Heart right ventricle (tissue), 16 donors: Measurements from ENCODE around the gene SCYGR4. TPM values are rescaled to one million over a fixed set of nuclear protein-coding genes. Genes with fewer than 3 reads are reported as not detected.
A peak's percentile ranks its signal among the peaks of the same experiment; 100 is the strongest.

ENCODE experiments used
- ATAC-seq, 8 donors: fragments of 200-7000 bp; cut with Tn5 transposase; one replicate each; pipeline ENCODE4 v1.9.1; 2020; ENCODE audit warnings: mild to moderate bottlenecking in 8 of 8, moderate library complexity in 8 of 8, moderate number of reproducible peaks in 1 of 8
- DNase-seq, 2 donors: peaks; one replicate each; pipeline ENCODE4 v3.0.0-alpha.2; 2020
- H3K27ac ChIP-seq, 10 donors: fragments of 200-600 bp; sonication (generic) in 2 of 10; one replicate each; pipeline versions ENCODE4 v1.5.0 to v1.8.0; 2020 to 2022; ENCODE audit warnings: mild to moderate bottlenecking in 3 of 10
- H3K27me3 ChIP-seq, 7 donors: fragments of 200-600 bp; one replicate each; pipeline ENCODE4 v1.8.0; 2021 to 2022; ENCODE audit warnings: mild to moderate bottlenecking in 2 of 7
- H3K36me3 ChIP-seq, 9 donors: fragments of 200-600 bp; sonication (generic) in 1 of 9; one replicate each; pipeline versions ENCODE4 v1.5.0 to v1.8.0; 2020 to 2022; ENCODE audit warnings: mild to moderate bottlenecking in 2 of 9
- H3K4me1 ChIP-seq, 9 donors: fragments of 200-600 bp; sonication (generic) in 1 of 9; one replicate each; pipeline versions ENCODE4 v1.5.0 to v1.8.0; 2020 to 2022; ENCODE audit warnings: mild to moderate bottlenecking in 4 of 9
- H3K4me3 ChIP-seq, 10 donors: fragments of 200-600 bp; sonication (generic) in 2 of 10; one replicate each; pipeline versions ENCODE4 v1.5.0 to v1.8.0; 2020 to 2022; ENCODE audit warnings: mild to moderate bottlenecking in 7 of 10, moderate library complexity in 2 of 10
- H3K9me3 ChIP-seq, 11 donors: fragments of 200-600 bp in 10 of 11; sonication (generic) in 2 of 11; one replicate each; pipeline versions ENCODE4 v1.5.0 to v1.8.0; 2013 to 2022; ENCODE audit warnings: mild to moderate bottlenecking in 2 of 11, control low read depth in 1 of 11, moderate library complexity in 1 of 11
- WGBS, 2 donors: extraction: QIAGEN DNeasy Blood & Tissue Kit; methylation state at CpG; one replicate each; pipeline ENCODE4 v1.1.7; 2013; ENCODE audit warnings: inconsistent platforms in 1 of 2; 5-methylcytosine and 5-hydroxymethylcytosine counted together
- intact Hi-C, 10 donors: fragments of 100-400 bp; cut with DNase I; formaldehyde crosslinking; loops; one replicate each; pipeline versions ENCODE4 v1.11.1 to v1.14.2; 2022
- polyA plus RNA-seq, 2 donors: library from polyadenylated mRNA; stranded (reverse); fragments of 200-250 nt; gene quantifications; one replicate each; pipeline ENCODE4 v1.2.3, GENCODE V29; 2013
- total RNA-seq, 10 donors: library from RNA; stranded (reverse); fragmentation: NEBNext Ultra II Directional in 3 of 10; extraction: Animal tissue kit (Norgen Biotek cat#: 25700) in 3 of 10; gene quantifications; one replicate each; pipeline versions ENCODE4 v1.2.1 to v1.2.4, GENCODE V29; 2021 to 2023
- TF ChIP-seq, protein P1 (sequence below), 9 donors: fragments of 200-600 bp; sonication (generic) in 2 of 9; IDR thresholded peaks; one replicate each; pipeline versions ENCODE4 v1.5.0 to v1.8.0; 2021 to 2022; ENCODE audit warnings: antibody characterized with exemption in 9 of 9, mild to moderate bottlenecking in 5 of 9, moderate library complexity in 1 of 9
- donor health status: Arrhythmogenic right ventricular cardiomyopathy.
- donor health status: ischemic (EF 13 %, LVEDD 7.1; RV severe dilation, severe dysfunction).
- donor health status: healthy with polysubstance abuse.
- donor health status: DM: no; HTN: yes; CAD: no.
- donor health status: DM: no; HTN: no; CAD: no.
- donor health status: ischemic (EF 25% LVEDD 6.9; RV normal size, moderate dysfunction).
- donor health status: ischemic (EF 25% LVEDD 5.7; RV mildly dilated, moderate dysfunction).
- donor health status: healthy.
- donor health status: DM: yes; HTN: yes; CAD: no.
- donor health status: Ischemic cardiomyopathy.
- donor health status: ischemic (EF 35%, LVEDD 5.7; RV mildly dilated, moderate dysfunction).
- donor health status: nonischemic (EF 11% LVEDD 7.7; RV severe dilation, severe dysfunction).
- donor health status: DM: yes; HTN: yes; CAD: no.
- donor health status: PGD.
- donor health status: ischemic (EF 29% LVEDD 5.4; RV normal size, mild dysfunction).
- donor health status: nonischemic (EF 23%, LVEDD 6.1; RV moderate dilation, normal function).

The SCYGR4 gene
- total and polyA plus RNA-seq, 12 donors: not detected

GRCh38 chr2:227654426-227654825, 37.1 kb downstream of the SCYGR4 start:
- H3K36me3 ChIP-seq: no peaks in the 10 kb centered on the region
- 63 to 81% methylated on average over 1 of the region's 1 CpG for WGBS, 2 donors
- H3K9me3 ChIP-seq: no peaks in the 10 kb centered on the region
- intact Hi-C loops: loop anchor here in 3 of 10 donors (10.0 kb wide), 3 partner anchors 180 to 250 kb away; partner anchors contain the start of gene AGFG1 (in 2 of the 3)
- no peak for DNase-seq
- TF ChIP-seq, protein P1, sequence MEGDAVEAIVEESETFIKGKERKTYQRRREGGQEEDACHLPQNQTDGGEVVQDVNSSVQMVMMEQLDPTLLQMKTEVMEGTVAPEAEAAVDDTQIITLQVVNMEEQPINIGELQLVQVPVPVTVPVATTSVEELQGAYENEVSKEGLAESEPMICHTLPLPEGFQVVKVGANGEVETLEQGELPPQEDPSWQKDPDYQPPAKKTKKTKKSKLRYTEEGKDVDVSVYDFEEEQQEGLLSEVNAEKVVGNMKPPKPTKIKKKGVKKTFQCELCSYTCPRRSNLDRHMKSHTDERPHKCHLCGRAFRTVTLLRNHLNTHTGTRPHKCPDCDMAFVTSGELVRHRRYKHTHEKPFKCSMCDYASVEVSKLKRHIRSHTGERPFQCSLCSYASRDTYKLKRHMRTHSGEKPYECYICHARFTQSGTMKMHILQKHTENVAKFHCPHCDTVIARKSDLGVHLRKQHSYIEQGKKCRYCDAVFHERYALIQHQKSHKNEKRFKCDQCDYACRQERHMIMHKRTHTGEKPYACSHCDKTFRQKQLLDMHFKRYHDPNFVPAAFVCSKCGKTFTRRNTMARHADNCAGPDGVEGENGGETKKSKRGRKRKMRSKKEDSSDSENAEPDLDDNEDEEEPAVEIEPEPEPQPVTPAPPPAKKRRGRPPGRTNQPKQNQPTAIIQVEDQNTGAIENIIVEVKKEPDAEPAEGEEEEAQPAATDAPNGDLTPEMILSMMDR (IDR thresholded peaks at IDR 0.05): no peak
- H3K27ac ChIP-seq: peak overlapping the region in 1 of 10 donors; percentile 71
- ATAC-seq: no peak
- H3K4me3 ChIP-seq: no peak overlapping the region
- peaks cover 0 to 9% (median 0%) of the 10 kb centered on the region in 7 donors for H3K27me3 ChIP-seq
- peaks cover 0 to 27% (median 0%) of the 10 kb centered on the region in 9 donors for H3K4me1 ChIP-seq

GRCh38 chr2:227655454-227655853, 38.2 kb downstream of the SCYGR4 start:
- DNase-seq (no peak), ATAC-seq (peak in 4 of 8 donors; percentile 24 to 93 (median 65))
- 53 to 65% methylated on average over 1 of the region's 1 CpG for WGBS, 2 donors
- peaks cover 0 to 27% (median 0%) of the 10 kb centered on the region in 9 donors for H3K4me1 ChIP-seq
- peaks cover 0 to 4% (median 0%) of the 10 kb centered on the region in 7 donors for H3K27me3 ChIP-seq
- H3K27ac ChIP-seq: peak overlapping the region in 1 of 10 donors; percentile 71
- intact Hi-C loops: loop anchor here in 9 of 10 donors (5.0 to 10.0 kb wide), 6 partner anchors 112 to 251 kb away; partner anchors contain the start of gene AGFG1 (in 2 of the 9)
- H3K4me3 ChIP-seq: no peak overlapping the region
- TF ChIP-seq, protein P1 (IDR thresholded peaks at IDR 0.05): no peak
- H3K36me3 ChIP-seq: no peaks in the 10 kb centered on the region
- no peaks in the 10 kb centered on the region for H3K9me3 ChIP-seq

GRCh38 chr2:227657199-227657845, 40.0 kb downstream of the SCYGR4 start:
- Histone ChIP-seq H3K9me3 (no peaks in the 10 kb centered on the region), H3K4me1 (peaks cover 0 to 27% (median 0%) of the 10 kb centered on the region in 9 donors), H3K27ac (peak overlapping the region in 1 of 10 donors; percentile 70), H3K36me3 (no peaks in the 10 kb centered on the region), H3K27me3 (no peaks in the 10 kb centered on the region), H3K4me3 (no peak overlapping the region)
- no peak for ATAC-seq
- DNase-seq: no peak
- TF ChIP-seq, protein P1 (IDR thresholded peaks at IDR 0.05): no peak
- 70 to 80% methylated on average over 8 of the region's 8 CpGs for WGBS, 2 donors
- intact Hi-C loops: loop anchor here in 9 of 10 donors (2.0 to 10.0 kb wide), 7 partner anchors 109 to 253 kb away; partner anchors contain the start of gene AGFG1 (in 2 of the 9)

DNA sequence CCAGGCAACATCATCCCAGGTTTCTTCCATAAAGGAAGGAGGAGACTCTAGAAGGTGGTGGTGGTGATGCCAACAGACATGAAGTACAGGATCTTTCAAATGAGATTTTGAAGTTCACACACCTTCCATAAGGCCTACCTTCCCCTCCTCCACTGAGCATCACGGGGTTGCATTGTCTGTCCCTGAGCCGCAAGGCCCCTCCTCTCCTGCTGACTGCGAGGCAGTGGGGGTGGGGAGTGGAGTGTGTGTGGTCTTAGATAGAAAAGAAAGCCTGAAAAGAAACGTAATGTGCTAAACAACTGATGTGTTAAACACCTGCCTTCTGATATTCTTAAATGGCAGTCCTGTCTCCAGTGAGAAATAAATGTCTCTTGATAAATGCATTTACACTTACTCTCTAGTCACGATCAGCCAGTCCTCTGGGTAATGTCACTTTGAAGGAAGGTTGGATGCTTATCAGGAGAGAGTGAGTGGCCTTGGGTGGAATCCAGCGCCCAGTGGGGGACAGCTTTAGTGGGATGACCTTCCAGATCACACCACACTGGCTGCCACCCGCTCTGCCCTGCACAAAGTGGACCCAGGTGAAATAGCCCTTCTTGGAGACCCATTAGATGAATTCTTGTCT, 43.8 kb downstream of the SCYGR4 start:
- peaks cover 0 to 4% (median 0%) of the 10 kb centered on the region in 7 donors for H3K27me3 ChIP-seq
- WGBS, 2 donors: 21 to 22% methylated on average over 7 of the region's 7 CpGs
- TF ChIP-seq, protein P1 (IDR thresholded peaks at IDR 0.05): no peak
- H3K9me3 ChIP-seq: no peaks in the 10 kb centered on the region
- H3K4me1 ChIP-seq: peaks cover 0 to 15% (median 0%) of the 10 kb centered on the region in 9 donors
- no peak overlapping the region for H3K4me3 ChIP-seq
- DNase-seq (peak in 1 of 2 donors; percentile 21), ATAC-seq (peak in 1 of 8 donors; percentile 47)
- H3K27ac ChIP-seq: no peak overlapping the region
- H3K36me3 ChIP-seq: no peaks in the 10 kb centered on the region
- intact Hi-C loops: loop anchor here in 2 of 10 donors (5.0 to 10.0 kb wide), 3 partner anchors 106 to 256 kb away; no protein-coding TSS in a partner anchor
